Glutamatergic neuron (in vitro differentiated cells): ENCODE measurements around the gene LMX1B. TPM values are rescaled to one million over a fixed set of nuclear protein-coding genes. Genes with fewer than 3 reads are reported as not detected.

ENCODE experiments used
- DNase-seq: peaks from one replicate; pipeline ENCODE4 v3.0.0; 2022
- H3K27ac Mint-ChIP-seq: one replicate; pipeline ENCODE4 v1.8.0; 2020; ENCODE audit warnings: mild to moderate bottlenecking, mixed read lengths, inconsistent platforms; ENCODE audit not compliant: unreplicated experiment
- H3K27me3 Mint-ChIP-seq: one replicate; pipeline ENCODE4 v1.8.0; 2020; ENCODE audit warnings: mild to moderate bottlenecking, moderate library complexity, mixed read lengths, inconsistent platforms; ENCODE audit not compliant: unreplicated experiment
- H3K36me3 Mint-ChIP-seq: one replicate; pipeline ENCODE4 v1.8.0; 2020; ENCODE audit warnings: mild to moderate bottlenecking, mixed read lengths, inconsistent platforms; ENCODE audit not compliant: unreplicated experiment
- H3K4me1 Mint-ChIP-seq: one replicate; pipeline ENCODE4 v1.8.0; 2020; ENCODE audit warnings: mild to moderate bottlenecking, low read depth, mixed read lengths, inconsistent platforms; ENCODE audit not compliant: unreplicated experiment
- H3K4me3 Mint-ChIP-seq: one replicate; pipeline ENCODE4 v1.8.0; 2020; ENCODE audit warnings: mild to moderate bottlenecking, mixed read lengths, inconsistent platforms; ENCODE audit not compliant: unreplicated experiment
- H3K9me3 Mint-ChIP-seq: one replicate; pipeline ENCODE4 v1.8.0; 2020; ENCODE audit warnings: mild to moderate bottlenecking, moderate library complexity, mixed read lengths, inconsistent platforms; ENCODE audit not compliant: unreplicated experiment
- CTCF ChIP-seq: fragments of 200-600 bp; sonication (generic); IDR thresholded peaks from one replicate; pipeline ENCODE4 v1.5.0; 2021; ENCODE audit not compliant: partially characterized antibody, unreplicated experiment
- total RNA-seq: library from RNA; stranded (reverse); fragmentation: NEBNext Ultra II Directional; extraction: Animal tissue kit (Norgen Biotek cat#: 25700); gene quantifications from one replicate; pipeline ENCODE4 v1.2.1, GENCODE V29; 2021; ENCODE audit not compliant: unreplicated experiment

The LMX1B gene
- total RNA-seq, 1 donor from 2014 or later, result 0.27 TPM

GRCh38 chr9:126745574-126746411 lies 132.1 kb downstream of the LMX1B start:
- H3K36me3 Mint-ChIP-seq, result peaks cover 2% of the 10 kb centered on the region
- peak overlapping the region; percentile 44 for H3K4me3 Mint-ChIP-seq
- H3K4me1 Mint-ChIP-seq, result peaks cover 13% of the 10 kb centered on the region
- H3K27me3 Mint-ChIP-seq, result peaks cover 7% of the 10 kb centered on the region
- peak overlapping the region; percentile 7 for H3K27ac Mint-ChIP-seq
- H3K9me3 Mint-ChIP-seq, result peaks cover 2% of the 10 kb centered on the region
- DNase-seq, result no peak
- no peak for TF ChIP-seq CTCF

Other genes with a start within 250 kb of the LMX1B start
- 16.8 TPM for gene ZBTB43, start 191.1 kb downstream of the LMX1B start, total RNA-seq
- 21.0 TPM for gene ZBTB34, start 246.7 kb downstream of the LMX1B start, total RNA-seq